Panc1 (cell line): ENCODE data around the gene TSC22D3.

Source experiments
- SIN3A ChIP-seq: IDR thresholded peaks from 2 replicates; pipeline ENCODE4 v1.6.1; 2012; ENCODE audit warnings: low read depth, mild to moderate bottlenecking, low read length, moderate library complexity, borderline replicate concordance; ENCODE audit not compliant: insufficient read depth
- TF ChIP-seq, protein P1 (sequence below): fragments of 450-650 bp; IDR thresholded peaks from 2 replicates; pipeline ENCODE4 v1.5.1; 2017; ENCODE audit warnings: mild to moderate bottlenecking

DNA sequence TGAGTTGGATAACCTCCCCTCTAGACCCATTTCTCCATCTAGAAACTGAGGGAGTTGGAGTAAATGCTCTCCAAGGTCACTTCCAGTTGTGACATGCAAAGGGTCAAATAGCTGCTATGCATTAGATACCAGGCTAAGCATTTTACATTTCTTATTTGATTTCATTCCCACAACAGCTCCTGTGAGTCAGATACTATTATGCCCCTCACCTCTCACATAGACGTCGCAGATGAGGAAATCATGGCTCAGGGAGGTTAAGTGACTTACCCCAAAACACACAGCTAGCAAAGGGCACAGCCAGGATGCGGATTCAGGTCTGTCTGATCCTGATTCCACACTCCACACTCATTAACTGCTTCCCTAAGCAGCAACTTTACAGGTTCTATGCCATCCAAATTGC is 89.6 kb downstream of the TSC22D3 start:
- TF ChIP-seq, protein P1, sequence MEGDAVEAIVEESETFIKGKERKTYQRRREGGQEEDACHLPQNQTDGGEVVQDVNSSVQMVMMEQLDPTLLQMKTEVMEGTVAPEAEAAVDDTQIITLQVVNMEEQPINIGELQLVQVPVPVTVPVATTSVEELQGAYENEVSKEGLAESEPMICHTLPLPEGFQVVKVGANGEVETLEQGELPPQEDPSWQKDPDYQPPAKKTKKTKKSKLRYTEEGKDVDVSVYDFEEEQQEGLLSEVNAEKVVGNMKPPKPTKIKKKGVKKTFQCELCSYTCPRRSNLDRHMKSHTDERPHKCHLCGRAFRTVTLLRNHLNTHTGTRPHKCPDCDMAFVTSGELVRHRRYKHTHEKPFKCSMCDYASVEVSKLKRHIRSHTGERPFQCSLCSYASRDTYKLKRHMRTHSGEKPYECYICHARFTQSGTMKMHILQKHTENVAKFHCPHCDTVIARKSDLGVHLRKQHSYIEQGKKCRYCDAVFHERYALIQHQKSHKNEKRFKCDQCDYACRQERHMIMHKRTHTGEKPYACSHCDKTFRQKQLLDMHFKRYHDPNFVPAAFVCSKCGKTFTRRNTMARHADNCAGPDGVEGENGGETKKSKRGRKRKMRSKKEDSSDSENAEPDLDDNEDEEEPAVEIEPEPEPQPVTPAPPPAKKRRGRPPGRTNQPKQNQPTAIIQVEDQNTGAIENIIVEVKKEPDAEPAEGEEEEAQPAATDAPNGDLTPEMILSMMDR, result no peak
- TF ChIP-seq SIN3A, result no peak
